Activated naive CD8-positive, alpha-beta T cell treated with anti-CD3 and anti-CD28 coated beads, Interleukin-2, amount 50 U/mL, for 24 hours (primary cell): ENCODE measurements around the gene ACTN1.

ENCODE experiments used
- ATAC-seq: fragments of 150-1000 bp; cut with Tn5 transposase; one replicate; pipeline ENCODE4 v1.10.0; 2021
- DNase-seq: peaks from one replicate; pipeline ENCODE4 v3.0.0; 2021
- H3K27ac Mint-ChIP-seq: one replicate; pipeline ENCODE4 v1.8.0; 2021; ENCODE audit warnings: mild to moderate bottlenecking, mixed read lengths
- H3K27me3 Mint-ChIP-seq: one replicate; pipeline ENCODE4 v1.8.0; 2021; ENCODE audit warnings: mixed read lengths
- H3K36me3 Mint-ChIP-seq: one replicate; pipeline ENCODE4 v1.8.0; 2021; ENCODE audit warnings: low read depth, mixed read lengths
- H3K4me1 Mint-ChIP-seq: one replicate; pipeline ENCODE4 v1.8.0; 2021; ENCODE audit warnings: mixed read lengths
- H3K4me3 Mint-ChIP-seq: one replicate; pipeline ENCODE4 v1.8.0; 2021; ENCODE audit warnings: mild to moderate bottlenecking, moderate library complexity, mixed read lengths
- H3K9me3 Mint-ChIP-seq: one replicate; pipeline ENCODE4 v1.8.0; 2021; ENCODE audit warnings: mixed read lengths

ACTN1 gene

DNA sequence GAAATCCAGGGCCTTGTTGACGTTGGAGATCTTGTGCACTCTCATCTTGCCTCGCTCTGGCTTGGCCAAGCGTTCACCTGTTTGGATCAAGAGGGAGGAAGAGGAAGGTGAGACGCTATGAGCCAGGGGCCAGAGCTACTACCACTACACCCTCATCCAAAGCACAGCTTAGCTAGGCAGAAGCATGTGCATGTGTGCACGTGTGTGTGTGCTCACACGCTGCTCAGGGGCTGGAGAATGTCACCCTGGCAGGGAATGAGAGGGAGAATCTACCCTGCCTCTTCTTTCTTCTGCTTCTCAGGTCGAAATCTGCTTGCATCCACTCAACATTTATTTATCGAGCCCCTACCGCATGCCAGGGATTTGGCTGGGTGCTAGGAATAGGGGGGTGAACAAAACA lies 58.1 kb downstream of the ACTN1 start:
- Mint-ChIP-seq H3K36me3 (peaks cover 41% of the 10 kb centered on the region), H3K4me1 (peaks cover 37% of the 10 kb centered on the region), H3K9me3 (peaks cover 3% of the 10 kb centered on the region), H3K27ac (no peak overlapping the region), H3K4me3 (no peak overlapping the region), H3K27me3 (no peaks in the 10 kb centered on the region)
- ATAC-seq: no peak
- DNase-seq: no peak

DNA sequence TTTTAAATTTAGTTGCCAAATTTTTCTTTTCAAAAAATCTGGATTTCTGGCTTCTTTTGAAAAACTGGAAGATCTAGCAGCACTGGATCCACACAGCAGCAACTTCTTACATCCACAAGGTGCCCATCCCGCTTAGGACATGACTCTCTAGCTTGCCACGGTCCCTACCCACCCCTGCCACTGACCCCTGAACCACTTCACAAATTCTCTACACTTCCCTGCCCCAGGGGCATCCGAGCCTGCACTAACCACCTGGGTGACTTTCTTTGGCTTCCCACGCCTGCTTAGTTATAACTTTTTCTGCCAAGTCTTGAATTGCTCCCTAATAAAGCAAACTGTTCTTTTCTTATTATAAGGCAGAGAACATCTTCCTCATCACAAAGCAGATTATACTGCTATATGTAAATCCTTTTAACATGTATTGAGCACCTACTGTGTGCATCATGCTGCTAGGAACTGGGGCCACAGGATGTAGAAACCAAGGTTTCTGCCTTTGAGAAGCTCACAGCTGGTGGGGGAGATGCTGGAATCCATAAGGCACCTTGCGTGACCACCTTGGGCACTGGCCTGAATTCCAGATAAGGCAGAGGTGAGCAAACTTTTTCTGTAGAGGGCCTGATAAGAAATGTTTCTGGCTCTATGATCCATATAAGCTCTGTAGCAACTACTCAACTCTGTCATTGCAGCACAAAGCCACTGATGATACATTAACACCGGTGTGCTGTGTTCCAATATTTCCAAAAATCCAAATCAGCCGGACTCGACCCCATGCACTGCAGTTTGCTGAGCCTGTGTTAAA lies 59.8 kb downstream of the ACTN1 start:
- no peak for DNase-seq
- Mint-ChIP-seq H3K9me3 (no peaks in the 10 kb centered on the region), H3K36me3 (peaks cover 31% of the 10 kb centered on the region), H3K27me3 (no peaks in the 10 kb centered on the region), H3K27ac (peak overlapping the region; percentile 32), H3K4me3 (no peak overlapping the region), H3K4me1 (peaks cover 32% of the 10 kb centered on the region)
- no peak for ATAC-seq

DNA sequence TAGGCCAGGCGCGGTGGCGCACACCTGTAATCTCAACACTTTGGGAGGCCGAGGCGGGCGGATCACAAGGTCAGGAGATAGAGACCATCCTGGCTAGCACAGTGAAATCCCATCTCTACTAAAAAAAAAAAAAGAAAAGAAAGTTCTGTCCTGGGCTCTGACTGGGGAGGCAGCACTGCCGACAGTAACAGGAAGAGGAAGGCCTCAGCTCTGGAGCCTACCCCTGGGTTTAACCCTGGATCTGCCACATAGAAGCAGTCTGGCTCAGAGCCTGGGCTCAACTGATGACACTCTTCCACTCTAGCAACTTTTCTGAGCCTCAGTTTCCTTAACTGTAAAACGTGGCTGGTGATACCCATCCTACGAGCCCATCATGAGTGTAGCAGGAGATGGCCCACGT lies 60.5 kb downstream of the ACTN1 start:
- Mint-ChIP-seq H3K27me3 (no peaks in the 10 kb centered on the region), H3K4me1 (peaks cover 29% of the 10 kb centered on the region), H3K27ac (peak overlapping the region; percentile 32), H3K9me3 (no peaks in the 10 kb centered on the region), H3K36me3 (peaks cover 27% of the 10 kb centered on the region), H3K4me3 (no peak overlapping the region)
- ATAC-seq: no peak
- DNase-seq: no peak

DNA sequence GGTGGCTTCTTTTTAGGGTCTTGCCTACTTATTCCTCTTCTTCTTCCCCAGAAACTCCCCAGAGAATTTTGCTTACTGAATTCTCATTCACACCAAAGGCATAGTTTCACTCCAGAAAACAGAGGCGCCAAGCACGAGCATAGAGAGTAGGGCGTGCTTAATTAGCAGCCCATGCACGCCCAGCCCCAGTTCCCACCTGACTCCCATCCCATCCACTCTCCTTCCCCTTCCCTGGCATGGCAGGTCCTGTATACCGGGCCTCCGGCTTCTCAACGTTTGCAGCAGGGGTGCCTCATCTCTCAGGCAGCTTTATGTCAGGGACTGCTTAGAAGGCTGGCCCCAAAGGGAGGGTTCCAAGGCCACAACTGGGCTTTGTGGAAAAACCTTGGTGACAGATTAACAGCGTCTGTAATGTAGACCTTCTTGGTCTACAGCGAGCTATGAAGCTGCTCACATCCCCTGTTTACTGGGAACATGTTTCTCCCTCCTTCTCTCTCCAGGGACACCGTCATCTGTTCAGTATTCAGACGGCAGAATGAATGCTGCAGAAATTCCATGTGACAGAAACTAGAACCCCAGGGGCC lies 62.7 kb downstream of the ACTN1 start:
- ATAC-seq (no peak), DNase-seq (no peak)
- Mint-ChIP-seq H3K36me3 (peaks cover 21% of the 10 kb centered on the region), H3K27me3 (no peaks in the 10 kb centered on the region), H3K4me1 (peaks cover 43% of the 10 kb centered on the region), H3K9me3 (no peaks in the 10 kb centered on the region), H3K27ac (no peak overlapping the region), H3K4me3 (no peak overlapping the region)

DNA sequence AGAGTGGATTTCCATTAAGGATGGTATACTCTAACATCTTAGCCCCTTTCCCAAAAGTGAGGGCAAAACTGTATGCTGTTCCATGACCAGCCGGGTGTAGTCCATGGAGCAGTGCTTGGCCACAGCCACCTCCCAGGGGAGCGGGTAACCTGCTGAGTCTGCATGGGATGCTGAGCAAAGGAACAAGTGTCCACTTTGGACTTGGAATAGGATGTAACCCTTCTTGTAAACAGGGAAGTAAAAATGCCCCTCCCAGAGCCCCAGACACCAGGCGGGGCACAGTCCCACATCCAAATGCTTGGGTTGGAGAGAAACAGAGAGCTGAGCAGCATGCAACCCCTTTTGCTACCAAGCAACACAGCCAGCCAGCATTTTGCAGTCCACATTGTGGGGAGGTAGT lies 65.6 kb downstream of the ACTN1 start:
- no peaks in the 10 kb centered on the region for H3K27me3 Mint-ChIP-seq
- H3K27ac Mint-ChIP-seq: no peak overlapping the region
- H3K36me3 Mint-ChIP-seq: peaks cover 30% of the 10 kb centered on the region
- peaks cover 52% of the 10 kb centered on the region for H3K4me1 Mint-ChIP-seq
- ATAC-seq (no peak), DNase-seq (no peak)
- no peak overlapping the region for H3K4me3 Mint-ChIP-seq
- no peaks in the 10 kb centered on the region for H3K9me3 Mint-ChIP-seq

DNA sequence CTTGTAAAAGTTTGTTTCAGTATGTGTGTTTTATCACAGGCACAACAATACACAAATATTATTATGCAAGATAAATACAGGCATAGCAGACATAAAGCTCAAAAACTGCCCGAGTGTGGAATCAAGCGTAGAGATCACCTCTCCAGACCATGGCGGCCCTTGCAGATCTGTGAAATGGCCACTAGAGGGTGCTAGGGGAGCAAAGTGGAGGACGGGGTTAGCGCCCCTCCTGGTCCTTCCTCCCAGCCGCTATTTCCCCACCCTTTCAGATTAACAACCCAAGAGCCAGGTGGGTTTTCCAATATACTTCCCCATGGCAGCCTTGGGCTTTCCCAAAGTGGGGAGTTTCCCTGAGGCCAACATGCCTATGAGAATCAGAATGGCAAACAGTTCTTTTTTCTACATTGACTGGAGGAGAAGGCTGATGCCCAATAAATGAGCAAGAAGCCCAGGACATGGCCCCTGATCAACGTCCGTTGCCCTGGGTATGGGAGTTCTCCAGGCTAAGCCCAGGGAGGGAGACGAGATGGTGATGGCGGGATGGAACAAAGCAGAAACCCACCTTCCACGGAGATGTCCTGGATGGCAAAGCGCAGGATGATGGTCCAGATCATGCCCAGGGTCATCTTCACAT lies 67.4 kb downstream of the ACTN1 start:
- H3K27ac Mint-ChIP-seq: peak overlapping the region; percentile 61
- ATAC-seq (peak; percentile 82), DNase-seq (peak; percentile 82)
- H3K27me3 Mint-ChIP-seq: no peaks in the 10 kb centered on the region
- peaks cover 47% of the 10 kb centered on the region for H3K4me1 Mint-ChIP-seq
- peaks cover 34% of the 10 kb centered on the region for H3K36me3 Mint-ChIP-seq
- H3K9me3 Mint-ChIP-seq: no peaks in the 10 kb centered on the region
- H3K4me3 Mint-ChIP-seq: no peak overlapping the region

DNA sequence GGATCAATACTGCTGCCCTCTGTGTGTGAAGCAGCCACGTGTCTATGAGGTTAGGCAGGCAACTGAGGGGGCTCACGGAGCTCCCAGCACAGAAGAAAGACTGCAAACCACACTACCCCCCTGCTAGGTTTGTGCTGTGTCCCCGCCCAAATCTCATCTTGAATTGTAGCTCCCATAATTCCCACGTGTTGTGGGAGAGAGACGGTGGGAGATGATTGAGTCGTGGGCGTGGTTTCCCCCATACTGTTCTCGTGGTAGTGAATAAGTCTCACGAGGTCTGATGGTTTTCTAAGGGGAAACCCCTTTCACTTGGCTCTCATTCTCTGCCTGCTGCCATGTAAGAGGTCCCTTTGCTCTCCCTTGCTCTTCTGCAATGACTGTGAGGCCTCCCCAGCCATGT lies 68.6 kb downstream of the ACTN1 start:
- Mint-ChIP-seq H3K4me3 (peak overlapping the region; percentile 26), H3K36me3 (peaks cover 31% of the 10 kb centered on the region), H3K27ac (peak overlapping the region; percentile 61), H3K27me3 (no peaks in the 10 kb centered on the region), H3K9me3 (no peaks in the 10 kb centered on the region), H3K4me1 (peaks cover 46% of the 10 kb centered on the region)
- peak; percentile 74 for ATAC-seq
- DNase-seq: peak; percentile 51

DNA sequence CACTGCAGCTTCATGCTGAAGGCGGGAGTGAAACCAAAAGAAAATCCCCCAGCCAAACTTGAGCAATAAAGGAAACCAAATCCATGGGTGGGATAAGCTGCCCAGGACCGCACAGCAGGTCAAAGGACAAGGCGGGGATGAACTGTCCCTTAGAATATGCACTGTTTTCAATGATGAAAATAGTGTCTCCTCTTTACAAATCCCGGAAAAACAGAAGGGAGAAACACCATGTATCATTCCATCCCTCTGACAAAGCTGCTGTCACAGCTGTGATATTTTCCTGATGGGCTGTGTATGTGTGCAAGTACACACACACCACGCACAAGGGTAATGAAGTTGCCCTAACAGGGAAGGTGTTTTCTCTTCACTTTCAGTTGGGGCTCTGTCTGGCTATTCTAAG lies 70.3 kb downstream of the ACTN1 start:
- Mint-ChIP-seq H3K4me1 (peaks cover 38% of the 10 kb centered on the region), H3K36me3 (peaks cover 28% of the 10 kb centered on the region), H3K4me3 (no peak overlapping the region), H3K27me3 (no peaks in the 10 kb centered on the region), H3K9me3 (no peaks in the 10 kb centered on the region), H3K27ac (no peak overlapping the region)
- ATAC-seq (no peak), DNase-seq (no peak)

DNA sequence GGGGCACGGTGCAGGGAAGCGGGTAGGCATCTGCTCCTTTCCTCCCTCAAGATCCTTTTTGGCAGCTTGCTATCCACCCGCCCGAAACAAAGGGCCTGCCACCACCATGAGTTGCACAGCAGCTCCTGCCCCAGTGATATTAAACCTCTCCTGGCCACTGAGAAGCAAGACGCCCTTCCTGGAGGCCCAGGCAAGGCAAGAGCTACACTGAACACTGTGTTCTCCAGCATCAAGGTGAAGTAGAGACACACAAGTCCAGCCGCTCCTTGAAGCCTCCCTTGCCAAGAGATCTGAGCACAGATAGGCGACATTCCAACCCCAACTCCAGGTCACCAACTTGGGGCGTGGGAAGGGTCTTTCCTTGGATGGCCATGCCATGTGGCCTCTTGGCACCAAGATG lies 70.9 kb downstream of the ACTN1 start:
- DNase-seq (no peak), ATAC-seq (no peak)
- Mint-ChIP-seq H3K36me3 (peaks cover 28% of the 10 kb centered on the region), H3K9me3 (no peaks in the 10 kb centered on the region), H3K4me3 (no peak overlapping the region), H3K27ac (no peak overlapping the region), H3K27me3 (no peaks in the 10 kb centered on the region), H3K4me1 (peaks cover 32% of the 10 kb centered on the region)

DNA sequence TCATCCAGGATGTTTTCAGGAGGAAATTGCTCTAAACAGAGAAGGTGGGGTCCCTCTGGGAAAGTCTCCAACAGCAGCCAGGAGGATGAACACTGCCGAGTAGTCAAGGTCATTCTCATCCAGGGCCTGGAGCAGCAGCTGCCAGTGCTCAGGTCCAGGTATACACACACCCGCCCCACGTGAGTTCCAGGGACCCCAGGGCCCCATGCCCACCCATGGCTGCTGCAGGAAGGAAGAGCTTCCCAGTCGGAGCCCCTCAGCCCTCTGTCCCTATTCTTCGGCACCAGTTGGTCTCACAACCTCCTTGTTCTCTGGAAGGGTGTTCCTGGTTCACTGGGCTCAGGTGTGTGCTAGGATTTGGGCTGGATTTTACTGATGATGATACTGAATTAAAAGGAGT lies 72.7 kb downstream of the ACTN1 start:
- Mint-ChIP-seq H3K36me3 (peaks cover 36% of the 10 kb centered on the region), H3K27ac (no peak overlapping the region)

DNA sequence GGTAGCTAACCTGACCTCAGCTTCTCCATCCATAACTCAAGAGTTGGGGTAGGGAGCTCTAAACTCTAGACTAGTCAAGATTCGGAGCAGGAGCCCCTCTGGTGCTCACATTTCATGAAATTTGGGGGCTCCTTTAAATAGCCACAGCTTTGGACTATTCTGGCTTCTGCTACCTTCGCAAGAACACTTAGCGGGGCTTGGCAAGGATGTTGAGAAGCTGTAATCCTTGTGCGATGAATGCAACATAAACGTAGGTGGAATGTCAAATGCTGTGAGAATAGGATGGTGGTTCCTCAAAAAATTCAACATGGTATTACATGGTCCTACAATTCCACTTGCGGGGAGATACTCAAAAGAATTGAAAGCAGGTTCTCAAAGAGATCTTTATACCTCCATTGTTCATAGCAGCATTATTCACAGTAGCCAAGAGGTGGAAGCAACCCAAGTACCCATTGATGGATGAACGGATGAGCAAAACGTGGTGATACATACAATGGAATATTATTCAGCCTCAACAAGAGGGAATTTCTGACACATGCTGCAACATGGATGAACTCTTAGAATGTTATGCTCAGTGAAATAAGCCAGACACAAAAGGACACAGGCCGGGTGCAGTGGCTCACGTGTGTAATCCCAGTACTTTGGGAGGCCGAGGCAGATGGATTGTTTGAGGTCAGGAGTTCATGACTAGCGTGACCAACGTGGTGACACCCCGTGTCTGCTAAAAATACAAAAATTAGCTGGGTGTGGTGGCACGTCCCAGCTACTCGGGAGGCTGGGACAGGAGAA lies 73.8 kb downstream of the ACTN1 start:
- peaks cover 34% of the 10 kb centered on the region for H3K36me3 Mint-ChIP-seq
- no peaks in the 10 kb centered on the region for H3K9me3 Mint-ChIP-seq
- peaks cover 10% of the 10 kb centered on the region for H3K4me1 Mint-ChIP-seq
- ATAC-seq (no peak), DNase-seq (no peak)
- H3K27ac Mint-ChIP-seq: no peak overlapping the region
- no peak overlapping the region for H3K4me3 Mint-ChIP-seq
- no peaks in the 10 kb centered on the region for H3K27me3 Mint-ChIP-seq

More for the DNA sequence above, 72.7 kb downstream of the ACTN1 start:
- peaks cover 17% of the 10 kb centered on the region for H3K4me1 Mint-ChIP-seq
- no peak for ATAC-seq
- no peaks in the 10 kb centered on the region for H3K27me3 Mint-ChIP-seq
- no peak for DNase-seq
- H3K4me3 Mint-ChIP-seq: no peak overlapping the region
- no peaks in the 10 kb centered on the region for H3K9me3 Mint-ChIP-seq

DNA sequence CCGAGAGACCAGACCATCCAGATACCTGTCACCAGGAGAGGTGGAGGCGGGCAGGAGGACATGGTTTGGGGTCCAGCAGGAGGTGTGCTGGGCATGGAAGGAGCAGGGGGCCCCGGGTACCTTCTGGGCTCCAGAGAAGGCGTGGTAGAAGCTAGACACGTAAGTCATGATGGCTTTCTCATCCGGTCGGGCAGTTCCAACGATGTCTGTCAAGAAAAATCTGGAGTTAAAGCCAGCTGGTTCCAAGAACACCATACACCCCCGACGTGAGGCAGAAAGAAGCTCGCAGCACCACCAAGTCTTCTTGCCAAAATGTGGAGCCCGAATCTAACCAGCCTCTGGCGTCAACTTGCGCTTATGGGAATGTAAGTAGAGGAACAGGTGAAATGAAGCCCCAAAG lies 76.7 kb downstream of the ACTN1 start:
- H3K9me3 Mint-ChIP-seq: no peaks in the 10 kb centered on the region
- no peaks in the 10 kb centered on the region for H3K27me3 Mint-ChIP-seq
- peaks cover 44% of the 10 kb centered on the region for H3K36me3 Mint-ChIP-seq
- no peak overlapping the region for H3K27ac Mint-ChIP-seq
- DNase-seq: no peak
- no peak overlapping the region for H3K4me3 Mint-ChIP-seq
- no peak for ATAC-seq
- H3K4me1 Mint-ChIP-seq: peaks cover 34% of the 10 kb centered on the region

DNA sequence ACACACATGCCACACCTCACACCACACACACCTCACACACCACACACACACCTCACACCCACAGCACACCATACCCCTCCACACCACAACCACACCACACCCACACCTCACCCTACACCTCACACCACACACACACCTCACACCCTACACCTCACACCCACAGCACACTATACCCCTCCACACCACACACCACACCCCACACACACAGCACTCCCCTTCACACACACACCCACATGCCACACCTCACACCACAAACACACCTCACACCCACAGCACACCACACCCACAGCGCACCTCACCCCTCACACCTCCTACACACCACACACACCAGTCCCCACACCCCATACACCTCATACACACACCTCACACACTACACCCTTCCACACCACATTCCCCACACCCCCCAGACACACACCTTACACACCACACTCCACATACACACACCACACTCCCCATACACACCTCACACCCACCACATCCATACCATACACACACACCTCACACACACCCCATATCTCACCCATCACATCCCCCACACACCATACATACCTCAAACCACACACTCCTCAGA lies 80.0 kb downstream of the ACTN1 start:
- no peaks in the 10 kb centered on the region for H3K9me3 Mint-ChIP-seq
- no peaks in the 10 kb centered on the region for H3K27me3 Mint-ChIP-seq
- peak; percentile 24 for ATAC-seq
- H3K36me3 Mint-ChIP-seq: peaks cover 47% of the 10 kb centered on the region
- DNase-seq: peak; percentile 15
- peak overlapping the region; percentile 61 for H3K27ac Mint-ChIP-seq
- peaks cover 48% of the 10 kb centered on the region for H3K4me1 Mint-ChIP-seq
- H3K4me3 Mint-ChIP-seq: no peak overlapping the region

DNA sequence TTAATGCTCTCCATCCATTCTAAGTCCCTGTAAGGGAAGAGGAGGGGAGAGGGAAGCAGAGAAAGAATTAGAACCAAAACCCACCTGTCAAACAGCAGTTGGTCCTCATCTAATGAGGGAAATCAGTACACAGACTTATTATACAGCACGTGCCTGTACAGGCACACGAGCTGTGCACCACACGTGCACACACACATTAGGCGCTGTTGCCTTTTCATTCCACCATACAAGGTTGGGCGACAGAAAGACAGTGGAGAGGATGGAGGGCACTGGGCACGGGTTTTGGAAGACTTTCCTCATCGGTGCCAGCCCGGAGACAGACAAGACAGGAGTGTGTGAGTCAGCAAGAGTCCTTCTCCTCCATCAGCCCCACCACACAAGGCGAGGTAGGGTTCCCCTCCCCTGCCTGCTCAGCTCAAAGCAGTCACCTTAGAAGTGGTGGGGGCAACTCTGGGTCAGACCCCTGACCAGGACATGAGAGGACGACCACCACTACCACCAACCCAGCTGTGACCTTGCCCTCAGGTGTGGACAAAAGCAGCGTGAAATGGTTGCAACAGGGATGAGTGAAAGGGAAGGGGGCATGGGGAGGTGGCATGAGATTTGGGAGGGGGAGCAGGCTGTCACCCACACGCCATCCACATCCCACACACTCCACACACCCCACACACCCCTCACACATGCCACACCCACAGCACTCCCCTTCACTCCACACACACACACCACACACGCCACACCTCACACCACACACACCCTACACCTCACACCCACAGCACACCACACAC lies 80.7 kb downstream of the ACTN1 start:
- DNase-seq: no peak
- H3K4me1 Mint-ChIP-seq: peaks cover 48% of the 10 kb centered on the region
- H3K36me3 Mint-ChIP-seq: peaks cover 47% of the 10 kb centered on the region
- ATAC-seq: peak; percentile 42
- no peaks in the 10 kb centered on the region for H3K9me3 Mint-ChIP-seq
- H3K4me3 Mint-ChIP-seq: no peak overlapping the region
- H3K27me3 Mint-ChIP-seq: no peaks in the 10 kb centered on the region
- peak overlapping the region; percentile 75 for H3K27ac Mint-ChIP-seq
